ENCODE data around the gene PNMA8B.
"Not testable (repeated sequence)": the region's sequence is repeated elsewhere in the genome, so short reads cannot be mapped to it uniquely, and the experiment has no call there.

- not testable (repeated sequence) for TF ChIP-seq CTCF (IDR thresholded peaks at IDR 0.05; ENCODE audit: poor library complexity, severe bottlenecking); POLR2AphosphoS5 (IDR thresholded peaks at IDR 0.05)
Observed at GRCh38 chr19:46496886-46497285, 1.2 kb upstream of the PNMA8B start.

Data from neural cell (in vitro differentiated cells).